Nephron (organoid): ENCODE measurements around the gene XPA.
"Not testable (repeated sequence)": the region's sequence is repeated elsewhere in the genome, so short reads cannot be mapped to it uniquely, and the experiment has no call there.

ENCODE experiments used
- H3K27ac Mint-ChIP-seq, 3 experiments: 2 replicates each; pipeline ENCODE4 v1.8.0; 2020; ENCODE audit warnings: mixed read lengths in 3 of 3, mild to moderate bottlenecking in 2 of 3, moderate library complexity in 1 of 3
- H3K27me3 Mint-ChIP-seq: 2 replicates; pipeline ENCODE4 v1.8.0; 2021; ENCODE audit warnings: low read depth, mild to moderate bottlenecking, moderate library complexity, mixed read lengths
- H3K36me3 Mint-ChIP-seq: 2 replicates; pipeline ENCODE4 v1.8.0; 2020; ENCODE audit warnings: low read depth, mixed read lengths
- H3K4me1 Mint-ChIP-seq: 2 replicates; pipeline ENCODE4 v1.8.0; 2020; ENCODE audit warnings: mixed read lengths
- H3K4me3 Mint-ChIP-seq, 3 experiments: 2 replicates each; pipeline ENCODE4 v1.8.0; 2020; ENCODE audit warnings: mild to moderate bottlenecking in 3 of 3, mixed read lengths in 3 of 3, moderate library complexity in 2 of 3
- H3K9me3 Mint-ChIP-seq: 2 replicates; pipeline ENCODE4 v1.8.0; 2020; ENCODE audit warnings: mixed read lengths
- TF ChIP-seq, protein P1 (sequence below), 3 experiments: fragments of 200-600 bp; sonication (generic); IDR thresholded peaks; one replicate each; pipeline ENCODE4 v1.5.0; 2021; ENCODE audit warnings: antibody characterized with exemption in 3 of 3; ENCODE audit not compliant: unreplicated experiment in 3 of 3

Gene XPA

DNA sequence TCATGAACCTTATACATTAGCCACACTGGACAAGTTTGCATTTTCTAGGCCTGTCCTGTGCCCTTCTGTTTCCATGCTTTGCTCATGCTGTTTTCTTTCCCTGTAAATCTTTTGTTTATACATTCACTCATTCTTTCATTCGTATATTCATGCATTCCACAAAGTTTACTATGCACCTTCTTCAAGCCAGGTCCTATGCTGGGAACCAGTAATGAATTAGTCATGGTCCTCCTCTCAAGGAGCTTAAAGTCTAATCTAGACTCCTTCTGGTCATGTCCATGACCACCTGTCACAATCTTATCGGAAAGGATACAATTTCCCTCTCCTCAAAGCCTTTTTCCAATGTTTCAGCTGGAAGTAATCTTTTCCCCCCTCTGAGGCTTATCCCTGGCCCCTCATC is 9.1 kb upstream of the XPA start:
- no peak overlapping the region for H3K4me3 Mint-ChIP-seq
- H3K36me3 Mint-ChIP-seq = no peaks in the 10 kb centered on the region
- H3K27me3 Mint-ChIP-seq = peaks cover 50% of the 10 kb centered on the region
- H3K4me1 Mint-ChIP-seq = no peaks in the 10 kb centered on the region
- TF ChIP-seq, protein P1, sequence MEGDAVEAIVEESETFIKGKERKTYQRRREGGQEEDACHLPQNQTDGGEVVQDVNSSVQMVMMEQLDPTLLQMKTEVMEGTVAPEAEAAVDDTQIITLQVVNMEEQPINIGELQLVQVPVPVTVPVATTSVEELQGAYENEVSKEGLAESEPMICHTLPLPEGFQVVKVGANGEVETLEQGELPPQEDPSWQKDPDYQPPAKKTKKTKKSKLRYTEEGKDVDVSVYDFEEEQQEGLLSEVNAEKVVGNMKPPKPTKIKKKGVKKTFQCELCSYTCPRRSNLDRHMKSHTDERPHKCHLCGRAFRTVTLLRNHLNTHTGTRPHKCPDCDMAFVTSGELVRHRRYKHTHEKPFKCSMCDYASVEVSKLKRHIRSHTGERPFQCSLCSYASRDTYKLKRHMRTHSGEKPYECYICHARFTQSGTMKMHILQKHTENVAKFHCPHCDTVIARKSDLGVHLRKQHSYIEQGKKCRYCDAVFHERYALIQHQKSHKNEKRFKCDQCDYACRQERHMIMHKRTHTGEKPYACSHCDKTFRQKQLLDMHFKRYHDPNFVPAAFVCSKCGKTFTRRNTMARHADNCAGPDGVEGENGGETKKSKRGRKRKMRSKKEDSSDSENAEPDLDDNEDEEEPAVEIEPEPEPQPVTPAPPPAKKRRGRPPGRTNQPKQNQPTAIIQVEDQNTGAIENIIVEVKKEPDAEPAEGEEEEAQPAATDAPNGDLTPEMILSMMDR (IDR thresholded peaks at IDR 0.05; ENCODE audit: unreplicated experiment in 3 of 3) = no peak
- H3K27ac Mint-ChIP-seq = no peak overlapping the region
- H3K9me3 Mint-ChIP-seq = no peaks in the 10 kb centered on the region

DNA sequence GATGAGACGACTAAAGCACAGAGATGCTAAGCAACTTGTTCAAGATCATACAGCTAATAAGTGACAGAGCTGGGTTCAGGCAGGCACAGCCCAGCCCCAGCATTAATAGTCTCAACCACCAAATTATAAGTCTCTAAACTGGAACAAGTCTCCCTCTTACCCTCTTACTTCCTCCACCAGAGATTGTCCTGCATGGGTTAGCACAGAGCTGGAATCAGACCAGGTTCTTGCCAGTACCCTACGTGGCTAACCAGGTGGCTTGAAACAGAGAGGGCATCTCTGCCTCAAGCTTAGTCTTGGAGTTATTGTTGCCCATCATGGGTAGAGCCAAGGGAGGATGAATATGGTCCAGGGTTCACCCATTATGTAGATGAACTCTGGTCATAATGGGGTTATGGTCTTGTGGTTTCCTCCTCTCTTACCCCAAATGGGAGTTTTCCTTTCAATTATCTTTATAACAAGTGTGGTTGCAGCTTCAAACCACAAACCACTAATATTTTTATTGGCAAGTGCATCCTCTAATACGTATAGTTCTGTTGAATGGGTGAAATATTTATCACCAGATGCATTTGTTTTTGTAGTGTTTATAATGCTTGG is 8.3 kb upstream of the XPA start:
- Mint-ChIP-seq H3K9me3 (no peaks in the 10 kb centered on the region), H3K4me1 (no peaks in the 10 kb centered on the region), H3K36me3 (no peaks in the 10 kb centered on the region), H3K27me3 (peaks cover 49% of the 10 kb centered on the region), H3K27ac (no peak overlapping the region), H3K4me3 (no peak overlapping the region)
- TF ChIP-seq, protein P1 (IDR thresholded peaks at IDR 0.05; ENCODE audit: unreplicated experiment in 3 of 3) = no peak

DNA sequence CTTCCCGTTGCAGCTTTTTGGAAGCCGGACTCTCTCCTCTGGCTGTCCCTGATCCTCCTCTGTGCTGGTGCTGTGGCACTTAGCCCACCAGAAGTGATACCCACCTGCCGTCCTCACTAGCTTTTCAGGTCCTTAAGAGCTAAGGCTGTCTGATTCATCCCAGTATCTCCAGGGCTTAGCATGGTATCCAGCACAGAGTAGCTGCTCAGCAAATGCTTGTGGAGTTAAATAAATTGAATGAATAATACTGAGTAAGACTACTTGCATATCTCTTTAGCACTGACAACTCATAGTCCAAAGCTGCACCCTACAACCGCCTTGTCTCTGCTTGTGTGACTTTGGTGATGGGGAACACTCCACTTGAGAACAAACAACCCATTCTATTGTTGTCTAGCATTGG is 7.7 kb upstream of the XPA start:
- Mint-ChIP-seq H3K27ac (peak overlapping the region in 1 of 3 experiments; percentile 36), H3K4me1 (no peaks in the 10 kb centered on the region), H3K27me3 (peaks cover 51% of the 10 kb centered on the region), H3K9me3 (no peaks in the 10 kb centered on the region), H3K36me3 (no peaks in the 10 kb centered on the region), H3K4me3 (no peak overlapping the region)
- TF ChIP-seq, protein P1 (IDR thresholded peaks at IDR 0.05; ENCODE audit: unreplicated experiment in 3 of 3) = no peak

DNA sequence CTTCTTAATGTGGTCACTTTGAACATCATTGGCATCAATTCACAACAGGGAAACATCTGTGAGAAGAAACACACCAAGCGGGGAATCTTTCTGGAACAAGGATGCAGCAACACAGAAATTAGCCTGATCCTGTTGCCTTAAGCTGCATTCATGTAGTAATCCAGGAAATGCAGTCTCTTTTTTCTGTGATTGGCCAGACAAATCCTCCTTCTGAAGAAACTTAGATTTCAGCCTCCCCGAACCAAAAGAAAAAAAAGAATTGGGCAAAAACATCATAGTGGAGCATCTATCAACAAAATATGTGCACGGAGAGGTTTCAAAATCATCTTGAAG is 7.2 kb upstream of the XPA start:
- Mint-ChIP-seq H3K4me3 (no peak overlapping the region), H3K36me3 (no peaks in the 10 kb centered on the region), H3K27me3 (peaks cover 52% of the 10 kb centered on the region), H3K27ac (peak overlapping the region in 1 of 3 experiments; percentile 90), H3K4me1 (no peaks in the 10 kb centered on the region), H3K9me3 (no peaks in the 10 kb centered on the region)
- TF ChIP-seq, protein P1 (IDR thresholded peaks at IDR 0.05; ENCODE audit: unreplicated experiment in 3 of 3) = no peak

DNA sequence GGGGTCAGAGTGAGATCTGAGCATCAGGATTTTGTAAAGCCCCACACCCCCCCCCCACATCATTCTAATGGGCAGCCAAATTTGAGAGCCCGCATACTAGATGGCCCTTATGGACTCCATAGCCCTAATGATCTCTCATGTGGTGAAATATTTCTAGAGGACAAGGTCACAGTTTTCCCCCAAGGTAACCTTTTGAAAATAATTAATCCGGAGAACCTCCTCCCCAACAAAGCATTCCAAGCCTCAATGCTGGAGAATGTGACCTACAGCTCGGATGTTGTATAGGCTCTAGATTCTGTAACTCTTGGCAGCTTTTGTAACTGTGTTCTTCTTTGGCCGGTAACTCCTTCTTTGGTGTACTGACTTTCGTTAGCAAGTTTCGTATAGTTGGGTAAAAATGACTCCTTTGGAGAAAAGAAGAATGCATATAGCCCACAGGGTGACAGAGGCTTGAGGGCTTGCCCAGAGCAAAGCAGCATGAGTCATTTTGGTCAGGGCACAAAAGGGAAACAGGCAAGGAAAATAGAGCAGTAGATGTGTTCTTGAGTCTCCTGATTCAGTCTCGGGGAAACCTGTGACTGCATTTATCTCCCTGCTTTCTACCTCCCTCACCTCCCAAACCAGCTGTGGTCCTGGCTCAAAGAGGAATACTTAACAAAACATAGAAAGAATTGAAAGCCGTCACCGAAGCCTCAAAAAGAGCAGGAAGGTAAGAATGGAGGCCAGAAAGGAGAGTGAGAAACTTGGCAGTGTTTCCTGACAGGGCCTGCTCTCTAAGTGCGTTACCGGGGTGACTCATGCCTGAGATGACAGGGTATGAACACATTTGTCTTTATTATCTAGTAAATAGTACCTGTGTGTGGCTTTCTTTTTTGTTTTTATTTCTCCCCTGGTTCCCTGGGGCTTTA is 6.6 kb upstream of the XPA start:
- H3K36me3 Mint-ChIP-seq = no peaks in the 10 kb centered on the region
- H3K4me1 Mint-ChIP-seq = no peaks in the 10 kb centered on the region
- H3K9me3 Mint-ChIP-seq = no peaks in the 10 kb centered on the region
- H3K27ac Mint-ChIP-seq = peak overlapping the region in 1 of 3 experiments; percentile 90
- H3K4me3 Mint-ChIP-seq = no peak overlapping the region
- TF ChIP-seq, protein P1 (IDR thresholded peaks at IDR 0.05; ENCODE audit: unreplicated experiment in 3 of 3) = no peak
- peaks cover 50% of the 10 kb centered on the region for H3K27me3 Mint-ChIP-seq

DNA sequence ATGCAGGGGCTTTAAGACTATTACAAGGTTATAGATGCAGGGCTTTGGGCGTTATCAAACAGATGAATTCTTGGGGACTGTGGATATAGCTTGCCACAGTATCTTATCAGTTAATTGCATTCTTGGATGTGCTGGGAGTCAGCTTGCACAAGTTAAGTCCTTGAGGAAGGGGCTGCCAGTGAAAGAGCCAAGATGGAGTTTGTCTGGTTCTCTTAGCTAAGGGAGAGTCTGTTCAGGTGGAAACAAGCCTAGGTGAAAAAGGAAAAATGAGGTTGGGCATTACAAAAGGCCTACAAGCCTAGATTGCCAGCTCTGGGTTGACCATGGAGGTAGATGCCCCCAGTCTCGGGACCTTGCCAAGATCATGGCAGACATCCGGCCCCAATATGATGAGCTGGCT is 2.7 kb upstream of the XPA start:
- not testable (repeated sequence) for H3K36me3 Mint-ChIP-seq, H3K9me3 Mint-ChIP-seq, H3K27ac Mint-ChIP-seq
- H3K4me3 Mint-ChIP-seq = peak overlapping the region in 1 of 3 experiments; percentile 24
- peaks cover 23% of the 10 kb centered on the region for H3K4me1 Mint-ChIP-seq
- peaks cover 25% of the 10 kb centered on the region for H3K27me3 Mint-ChIP-seq

DNA sequence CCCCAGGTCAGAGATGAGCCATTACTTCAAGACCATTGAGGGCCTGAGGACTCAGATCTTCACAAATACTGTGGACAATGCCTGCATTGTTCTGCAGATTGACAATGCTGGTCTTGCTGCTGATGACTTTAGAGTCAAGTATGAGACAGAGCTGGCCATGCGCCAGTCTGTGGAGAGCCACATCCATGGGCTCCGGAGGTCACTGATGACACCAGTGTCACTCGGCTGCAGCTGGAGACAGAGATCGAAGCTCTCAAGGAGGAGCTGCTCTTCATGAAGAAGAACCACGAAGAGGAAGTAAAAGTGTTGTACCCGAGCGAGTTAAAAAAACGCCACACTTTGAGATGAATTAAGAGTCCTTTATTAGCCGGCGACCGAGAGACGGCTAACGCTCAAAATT is 2.1 kb upstream of the XPA start:
- H3K27ac Mint-ChIP-seq, H3K4me3 Mint-ChIP-seq, H3K36me3 Mint-ChIP-seq, H3K9me3 Mint-ChIP-seq: not testable (repeated sequence)
- H3K4me1 Mint-ChIP-seq = peaks cover 28% of the 10 kb centered on the region
- peaks cover 25% of the 10 kb centered on the region for H3K27me3 Mint-ChIP-seq
